Lung microvascular endothelial cell (primary cell): ENCODE results near the gene MAMDC2. TPM values are rescaled to one million over a fixed set of nuclear protein-coding genes. Genes with fewer than 3 reads are reported as not detected.

ENCODE experiments used
- DNase-seq, 2 donors: peaks; one replicate each; pipeline versions ENCODE4 v3.0.0 to v3.0.0-alpha.2; 2010; ENCODE audit warnings: low read depth in 2 of 2
- total RNA-seq: library from RNA; depleted of rRNA; stranded (reverse); fragments of >200 nt; gene quantifications from 2 replicates; pipeline ENCODE4 v1.2.1, GENCODE V29; 2014

MAMDC2 gene
- total RNA-seq, 1 donor from 2014 or later, result 0.79 TPM

- DNase-seq, result no peak
Measured at GRCh38 chr9:70107558-70107957, 63.9 kb downstream of the MAMDC2 start.

- no peak for DNase-seq
Measured at GRCh38 chr9:70108181-70108580, 64.5 kb downstream of the MAMDC2 start.

GRCh38 chr9:70110194-70111041 lies 66.8 kb downstream of the MAMDC2 start:
- peak; percentile 32 to 87 for DNase-seq

GRCh38 chr9:70111042-70111602 lies 67.5 kb downstream of the MAMDC2 start:
- DNase-seq, result peak; percentile 76 to 85

- DNase-seq, result no peak
Measured at GRCh38 chr9:70111641-70112236, 68.1 kb downstream of the MAMDC2 start.

- DNase-seq, result peak in 1 of 2 donors; percentile 43
Measured at GRCh38 chr9:70112981-70113380, 69.3 kb downstream of the MAMDC2 start.

- DNase-seq, result peak; percentile 40 to 79
Measured at GRCh38 chr9:70113403-70114022, 69.9 kb downstream of the MAMDC2 start.

- DNase-seq, result no peak
Measured at GRCh38 chr9:70114898-70115297, 71.2 kb downstream of the MAMDC2 start.

GRCh38 chr9:70117835-70118319 lies 74.2 kb downstream of the MAMDC2 start:
- DNase-seq, result peak; percentile 8 to 66

GRCh38 chr9:70119786-70120185 lies 76.1 kb downstream of the MAMDC2 start:
- DNase-seq, result no peak

- peak; percentile 14 to 91 for DNase-seq
Measured at GRCh38 chr9:70120834-70121510, 77.3 kb downstream of the MAMDC2 start.

- DNase-seq, result no peak
Measured at GRCh38 chr9:70121818-70122436, 78.3 kb downstream of the MAMDC2 start.

- no peak for DNase-seq
Measured at GRCh38 chr9:70123695-70124094, 80.0 kb downstream of the MAMDC2 start.

GRCh38 chr9:70125621-70126263 lies 82.1 kb downstream of the MAMDC2 start:
- no peak for DNase-seq

GRCh38 chr9:70127036-70127435 lies 83.4 kb downstream of the MAMDC2 start:
- DNase-seq, result no peak

- DNase-seq, result no peak
Measured at GRCh38 chr9:70127540-70128416, 84.1 kb downstream of the MAMDC2 start.

GRCh38 chr9:70130266-70130665 lies 86.6 kb downstream of the MAMDC2 start:
- no peak for DNase-seq

GRCh38 chr9:70131296-70131695 lies 87.6 kb downstream of the MAMDC2 start:
- DNase-seq, result no peak
